Body of pancreas (tissue), 4 donors: ENCODE data around the gene UBA3. TPM values are rescaled to one million over a fixed set of nuclear protein-coding genes. Genes with fewer than 3 reads are reported as not detected.
A peak's percentile ranks its signal among the peaks of the same experiment; 100 is the strongest.

Source experiments
- ATAC-seq: fragments of 150-250 bp; one replicate; pipeline ENCODE4 v1.9.1; 2016
- DNase-seq, 4 donors: peaks; one replicate each; pipeline ENCODE4 v3.0.0-alpha.2; 2019
- H3K27ac ChIP-seq, 4 donors: fragments of 200-600 bp; sonication (generic); 1 replicate in 3 of 4; 2 replicates in 1 of 4; pipeline versions ENCODE4 v1.5.1 to v1.6.1; 2016 to 2019; ENCODE audit warnings: mild to moderate bottlenecking in 1 of 4, mixed read lengths in 1 of 4, moderate library complexity in 1 of 4
- H3K27me3 ChIP-seq, 2 donors: fragments of 200-600 bp; sonication (generic); one replicate each; pipeline ENCODE4 v1.6.0; 2016; ENCODE audit warnings: mild to moderate bottlenecking in 1 of 2
- H3K36me3 ChIP-seq, 2 donors: fragments of 200-600 bp; sonication (generic); replicated peaks in 1 of 2; 2 replicates each; pipeline ENCODE4 v1.5.1; 2016; ENCODE audit warnings: low read depth in 2 of 2; ENCODE audit not compliant: insufficient read depth in 1 of 2
- H3K4me1 ChIP-seq: fragments of 200-600 bp; sonication (generic); one replicate; pipeline ENCODE4 v1.6.0; 2016
- H3K4me3 ChIP-seq, 2 donors: fragments of 200-600 bp; sonication (generic); 1 replicate in 1 of 2; 2 replicates in 1 of 2; pipeline ENCODE4 v1.5.1; 2016 to 2019
- H3K9me3 ChIP-seq, 3 donors: fragments of 200-600 bp; sonication (generic); 1 replicate in 2 of 3; 2 replicates in 1 of 3; pipeline ENCODE4 v1.5.1; 2016
- POLR2A ChIP-seq, 3 donors: fragments of 450-650 bp; IDR thresholded peaks; one replicate each; pipeline ENCODE4 v1.6.1; 2016; ENCODE audit warnings: antibody characterized with exemption in 3 of 3, mild to moderate bottlenecking in 2 of 3
- WGBS, 2 donors: methylation state at CpG; one replicate each; pipeline ENCODE4 v1.1.5; 2017; 5-methylcytosine and 5-hydroxymethylcytosine counted together
- intact Hi-C: fragments of 100-400 bp; cut with DNase I; formaldehyde crosslinking; loops from one replicate; pipeline ENCODE4 v1.15.1; 2023
- total RNA-seq, 2 donors: library from RNA; depleted of rRNA; stranded (reverse); fragments of >200 nt; gene quantifications; one replicate each; pipeline ENCODE4 v1.1.0, GENCODE V29; 2016
- TF ChIP-seq, protein P1 (sequence below), 7 experiments: fragments of 450-650 bp in 4 of 7; fragments of 200-600 bp in 3 of 7; sonication (generic) in 3 of 7; IDR thresholded peaks; one replicate each; pipeline ENCODE4 v1.5.1; 2016 to 2019; ENCODE audit warnings: antibody characterized with exemption in 7 of 7

The UBA3 gene
- total RNA-seq, 2 donors from 2014 or later = 23.3 to 47.5 TPM

DNA sequence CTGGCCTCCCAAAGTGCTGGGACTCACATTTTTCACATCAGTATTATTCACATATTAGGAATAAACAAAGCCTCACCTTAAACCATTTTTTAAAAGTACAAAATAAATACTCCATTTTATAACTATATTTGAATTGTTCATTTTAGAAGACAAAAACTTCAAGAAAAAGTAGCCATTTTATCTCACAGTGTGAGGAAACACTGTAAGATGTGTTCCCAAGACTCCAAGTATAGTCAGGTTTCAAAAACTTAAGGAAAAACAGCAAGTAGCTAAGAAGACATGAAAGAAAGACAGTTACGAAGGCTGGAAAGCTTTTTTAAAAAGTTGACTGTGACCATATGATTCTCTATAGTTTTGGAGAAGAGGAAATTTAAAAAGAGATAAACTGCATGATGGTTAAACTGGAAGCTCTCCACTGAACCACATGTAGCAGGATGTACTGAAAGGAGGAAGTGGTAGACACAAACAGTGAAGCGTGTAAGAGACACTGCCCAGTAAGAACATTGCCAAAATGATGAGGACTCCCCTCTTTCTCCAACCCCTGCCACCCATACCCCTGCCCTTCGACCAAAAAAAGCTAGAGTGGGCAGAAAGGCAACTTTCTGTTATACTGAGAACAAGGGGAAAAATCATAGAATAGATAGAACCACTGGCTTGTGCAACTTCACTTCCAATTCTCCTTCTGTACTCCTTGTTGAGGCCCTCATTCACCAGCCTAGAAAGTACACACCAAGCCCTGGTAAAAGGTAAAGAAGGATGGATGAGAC lies 21.8 kb downstream of the UBA3 start:
- Histone ChIP-seq H3K4me3 (no peak overlapping the region), H3K27me3 (no peaks in the 10 kb centered on the region), H3K27ac (no peak overlapping the region), H3K9me3 (no peaks in the 10 kb centered on the region), H3K36me3 (peaks cover 0 to 21% of the 10 kb centered on the region in 2 donors), H3K4me1 (no peaks in the 10 kb centered on the region)
- WGBS, 2 donors = 74 to 96% methylated on average over 3 of the region's 3 CpGs
- TF ChIP-seq POLR2A (IDR thresholded peaks at IDR 0.05) = no peak
- TF ChIP-seq, protein P1, sequence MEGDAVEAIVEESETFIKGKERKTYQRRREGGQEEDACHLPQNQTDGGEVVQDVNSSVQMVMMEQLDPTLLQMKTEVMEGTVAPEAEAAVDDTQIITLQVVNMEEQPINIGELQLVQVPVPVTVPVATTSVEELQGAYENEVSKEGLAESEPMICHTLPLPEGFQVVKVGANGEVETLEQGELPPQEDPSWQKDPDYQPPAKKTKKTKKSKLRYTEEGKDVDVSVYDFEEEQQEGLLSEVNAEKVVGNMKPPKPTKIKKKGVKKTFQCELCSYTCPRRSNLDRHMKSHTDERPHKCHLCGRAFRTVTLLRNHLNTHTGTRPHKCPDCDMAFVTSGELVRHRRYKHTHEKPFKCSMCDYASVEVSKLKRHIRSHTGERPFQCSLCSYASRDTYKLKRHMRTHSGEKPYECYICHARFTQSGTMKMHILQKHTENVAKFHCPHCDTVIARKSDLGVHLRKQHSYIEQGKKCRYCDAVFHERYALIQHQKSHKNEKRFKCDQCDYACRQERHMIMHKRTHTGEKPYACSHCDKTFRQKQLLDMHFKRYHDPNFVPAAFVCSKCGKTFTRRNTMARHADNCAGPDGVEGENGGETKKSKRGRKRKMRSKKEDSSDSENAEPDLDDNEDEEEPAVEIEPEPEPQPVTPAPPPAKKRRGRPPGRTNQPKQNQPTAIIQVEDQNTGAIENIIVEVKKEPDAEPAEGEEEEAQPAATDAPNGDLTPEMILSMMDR (IDR thresholded peaks at IDR 0.05) = no peak
- DNase-seq (no peak), ATAC-seq (no peak)
- intact Hi-C loops = no loop called here

DNA sequence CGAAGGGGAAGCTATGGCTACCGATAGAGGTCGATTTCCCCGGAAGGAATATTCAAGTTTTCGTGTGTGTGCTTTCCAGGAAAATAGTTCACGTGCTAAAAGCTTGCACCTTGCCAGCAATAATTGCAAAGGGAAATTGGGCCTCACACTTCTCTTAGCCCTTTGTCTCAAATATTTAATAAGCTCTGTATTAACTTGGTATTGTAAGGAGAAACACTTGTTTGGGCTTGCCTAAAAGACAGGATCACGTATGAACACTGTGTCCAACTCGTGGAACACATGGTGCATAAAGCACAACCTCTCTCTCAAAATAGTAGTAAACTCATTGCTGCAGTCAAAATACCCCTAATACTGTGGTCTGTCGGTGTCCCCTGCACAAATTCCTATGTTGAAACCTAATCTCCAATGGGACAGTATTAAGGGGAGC lies 27.7 kb downstream of the UBA3 start:
- 9 to 11% methylated on average over 9 of the region's 9 CpGs for WGBS, 2 donors
- intact Hi-C loops = no loop called here

DNA sequence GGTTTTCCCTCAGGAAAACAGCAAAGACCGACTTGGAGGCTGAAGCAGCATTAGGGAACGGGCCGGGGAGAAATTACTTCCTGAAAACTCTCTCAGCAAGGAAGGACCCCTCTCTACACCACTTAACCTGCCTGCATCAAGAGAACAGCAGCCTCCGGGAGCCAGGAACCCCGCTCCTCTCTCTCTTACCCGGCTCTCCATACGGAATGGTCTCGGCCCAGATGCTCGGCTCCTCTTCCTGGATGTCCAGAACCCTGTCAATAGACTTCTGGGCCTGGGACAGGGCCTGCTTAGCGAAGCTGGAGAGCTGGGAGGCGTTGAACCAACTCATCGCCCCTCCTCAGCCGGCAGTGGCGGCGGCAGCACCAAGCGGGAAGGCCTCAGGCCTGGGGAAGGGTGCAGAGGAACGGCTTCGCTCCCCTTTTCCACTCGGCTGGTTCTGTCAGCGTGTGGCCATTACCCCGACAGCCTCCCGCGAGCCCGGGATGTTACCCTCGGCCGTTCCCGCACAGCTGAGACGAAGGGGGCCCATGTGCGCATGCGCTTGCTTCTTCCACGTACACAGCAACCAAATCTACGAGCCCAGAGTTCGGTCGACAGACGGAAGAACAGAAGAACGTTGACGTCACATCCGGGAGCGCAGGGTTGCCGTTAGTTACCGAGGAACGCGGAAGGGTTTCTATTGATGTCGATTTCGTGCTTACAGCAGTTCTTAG lies 28.3 kb downstream of the UBA3 start, which contains the start of gene TMF1:
TMF1 (minus strand) TSS at position 578 of the 716 bp plus-strand sequence; CDS start at position 331, 247 bp downstream.
- Histone ChIP-seq H3K27ac (peak within 1 kb of the TSS; percentile 85 to 96 (median 93)), H3K9me3 (no peaks in the 10 kb centered on the region), H3K4me1 (peaks cover 26% of the 10 kb centered on the region), H3K36me3 (peaks cover 0 to 2% of the 10 kb centered on the region in 2 donors), H3K27me3 (no peaks in the 10 kb centered on the region), H3K4me3 (peak within 1 kb of the TSS; percentile 53 to 84)
- DNase-seq (peak; percentile 99 to 100 (median 99)), ATAC-seq (peak; percentile 99)
- intact Hi-C loops = no loop called here
- WGBS, 2 donors = 0 to 1% methylated on average over 32 to 45 of the region's 45 CpGs
- TF ChIP-seq POLR2A (IDR thresholded peaks at IDR 0.05) = peak; percentile 65 to 94 (median 93)
- TF ChIP-seq, protein P1 (IDR thresholded peaks at IDR 0.05) = no peak

More for the DNA sequence above, 27.7 kb downstream of the UBA3 start:
- Histone ChIP-seq H3K4me1 (peaks cover 20% of the 10 kb centered on the region), H3K27me3 (no peaks in the 10 kb centered on the region), H3K4me3 (peak overlapping the region in 1 of 2 donors; percentile 53), H3K36me3 (peaks cover 0 to 2% of the 10 kb centered on the region in 2 donors), H3K9me3 (no peaks in the 10 kb centered on the region), H3K27ac (peak overlapping the region; percentile 85 to 96 (median 93))
- ATAC-seq (no peak), DNase-seq (no peak)
- TF ChIP-seq, protein P1 (IDR thresholded peaks at IDR 0.05) = peak in 2 of 7 experiments; percentile 9 to 13
- no peak for TF ChIP-seq POLR2A (IDR thresholded peaks at IDR 0.05)

DNA sequence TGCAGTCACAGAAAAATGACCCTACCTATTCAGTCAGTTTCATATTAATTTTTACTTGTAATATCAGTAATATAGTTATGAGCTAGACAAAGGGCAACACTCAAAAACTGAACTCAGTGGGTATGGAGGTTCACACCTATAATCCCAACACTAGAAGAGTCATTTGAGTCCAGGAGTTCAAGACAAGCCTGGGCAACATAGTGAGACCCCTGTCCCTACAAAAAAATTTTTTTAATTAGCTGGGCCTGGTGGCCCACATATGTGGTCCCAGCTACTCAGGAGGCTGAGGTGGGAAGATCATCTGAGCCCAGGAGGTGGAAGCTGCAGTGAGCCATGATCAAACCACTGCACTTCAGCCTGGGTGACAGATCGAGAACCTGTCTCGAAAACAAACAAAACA lies 31.2 kb downstream of the UBA3 start:
- Histone ChIP-seq H3K9me3 (no peaks in the 10 kb centered on the region), H3K4me1 (peaks cover 28% of the 10 kb centered on the region), H3K27me3 (no peaks in the 10 kb centered on the region), H3K27ac (no peak overlapping the region), H3K36me3 (peaks cover 0 to 6% of the 10 kb centered on the region in 2 donors), H3K4me3 (no peak overlapping the region)
- DNase-seq = no peak
- intact Hi-C loops = no loop called here
- 50 to 51% methylated on average over 2 of the region's 2 CpGs for WGBS, 2 donors
- TF ChIP-seq POLR2A (IDR thresholded peaks at IDR 0.05) = no peak
- TF ChIP-seq, protein P1 (IDR thresholded peaks at IDR 0.05) = no peak
- ATAC-seq = no peak
